GM12878 (cell line): ENCODE results near the gene UAP1L1. TPM values are rescaled to one million over a fixed set of nuclear protein-coding genes. Genes with fewer than 3 reads are reported as not detected.

Source experiments
- ATAC-seq: fragments of 200-7000 bp; cut with Tn5 transposase; 3 replicates; pipeline ENCODE4 v1.9.1; 2020; ENCODE audit warnings: mild to moderate bottlenecking, moderate library complexity
- BruUV-seq: library from RNA; stranded (reverse); fragments of 400-500 nt; replicated peaks from 2 replicates; lab custom pipeline; 2021; lab: Mats Ljungman, UMichigan
- CTCF ChIA-PET: fragments of 300-600 bp; sonication (Branson Sonifier 250); formaldehyde crosslinking; extraction: SDS; loops from one replicate; lab custom pipeline; 2021; ENCODE audit warnings: inconsistent platforms; lab: Yijun Ruan, JAX
- POLR2A ChIA-PET: fragments of 350-600 bp; formaldehyde crosslinking; extraction: SDS; loops from one replicate; lab custom pipeline; 2021; ENCODE audit warnings: inconsistent platforms; lab: Charles Lee
- RAD21 ChIA-PET: fragments of 300-600 bp; sonication (Branson Sonifier 250); formaldehyde crosslinking; loops from one replicate; lab custom pipeline; 2023; ENCODE audit warnings: antibody characterized with exemption; ENCODE audit not compliant: unreplicated experiment; lab: Charles Lee
- SMC1A ChIA-PET: fragments of 300-600 bp; sonication (Branson Sonifier 250); formaldehyde crosslinking; loops from one replicate; lab custom pipeline; 2023; ENCODE audit not compliant: unreplicated experiment, uncharacterized antibody; lab: Charles Lee
- DNase-seq: peaks from one replicate; pipeline ENCODE4 v3.0.0-alpha.2; 2011; ENCODE audit warnings: low read depth, low spot score
- FAIRE-seq: peaks from 3 replicates; lab custom pipeline; 2011; peaks lifted over from hg19 to GRCh38; lab: Jason Lieb, UNC
- H2AFZ ChIP-seq: 2 replicates; pipeline ENCODE4 v1.6.0; 2011; ENCODE audit warnings: low read depth, low read length, control low read depth; ENCODE audit not compliant: control insufficient read depth
- H3K27ac ChIP-seq: 2 replicates; pipeline ENCODE4 v1.5.1; 2011; ENCODE audit warnings: control low read depth; ENCODE audit not compliant: control insufficient read depth, insufficient read depth
- H3K27me3 ChIP-seq, 2 experiments: replicated peaks in 1 of 2; 2 replicates each; pipeline versions ENCODE4 v1.6.0 to v1.6.1; 2011; ENCODE audit warnings: low read length in 1 of 2; ENCODE audit not compliant: control insufficient read depth in 2 of 2, insufficient read depth in 2 of 2
- H3K36me3 ChIP-seq, 2 experiments: 2 replicates each; pipeline ENCODE4 v1.5.1; 2011; ENCODE audit warnings: low read length in 1 of 2; ENCODE audit not compliant: control insufficient read depth in 2 of 2, insufficient read depth in 2 of 2
- H3K4me1 ChIP-seq: 2 replicates; pipeline ENCODE4 v1.6.1; 2011; ENCODE audit warnings: mild to moderate bottlenecking, low read length, moderate library complexity, mixed read lengths; ENCODE audit not compliant: control insufficient read depth, insufficient read depth
- H3K4me2 ChIP-seq: 2 replicates; pipeline ENCODE4 v1.6.0; 2011; ENCODE audit warnings: control low read depth; ENCODE audit not compliant: control insufficient read depth, insufficient read depth
- H3K4me3 ChIP-seq: fragments of 200-600 bp; sonication (generic); 2 replicates; pipeline ENCODE4 v1.5.1; 2016
- H3K79me2 ChIP-seq: 2 replicates; pipeline ENCODE4 v1.6.0; 2011; ENCODE audit warnings: low read length; ENCODE audit not compliant: control insufficient read depth, insufficient read depth
- H3K9ac ChIP-seq: 2 replicates; pipeline ENCODE4 v1.8.0; 2011; ENCODE audit warnings: low read length, control low read depth, mixed read lengths; ENCODE audit not compliant: control insufficient read depth, insufficient read depth
- H3K9me3 ChIP-seq: replicated peaks from 3 replicates; pipeline ENCODE4 v1.5.1; 2011; ENCODE audit warnings: mild to moderate bottlenecking, low read length; ENCODE audit not compliant: control insufficient read depth, insufficient read depth
- H4K20me1 ChIP-seq: 2 replicates; pipeline ENCODE4 v1.6.0; 2011; ENCODE audit not compliant: control insufficient read depth, insufficient read depth
- CHD1 ChIP-seq: IDR thresholded peaks from 2 replicates; pipeline ENCODE4 v1.6.1; 2012; ENCODE audit warnings: low read depth, low read length, improper control_type of control experiment
- EGR1 ChIP-seq, 2 experiments: IDR thresholded peaks; 1 replicate in 1 of 2; 2 replicates in 1 of 2; pipeline ENCODE4 v1.6.1; 2011 to 2012; ENCODE audit warnings: low read depth in 2 of 2, low read length in 2 of 2, borderline replicate concordance in 1 of 2, mild to moderate bottlenecking in 1 of 2, moderate library complexity in 1 of 2
- NR2C1 ChIP-seq: fragments of 450-650 bp; IDR thresholded peaks from 2 replicates; pipeline ENCODE4 v1.6.1; 2017; ENCODE audit warnings: antibody characterized with exemption, mild to moderate bottlenecking, moderate library complexity
- RB1 ChIP-seq: fragments of 450-650 bp; formaldehyde crosslinking; IDR thresholded peaks from 2 replicates; pipeline ENCODE4 v1.6.1; 2017; ENCODE audit warnings: mild to moderate bottlenecking, borderline replicate concordance
- RFX5 ChIP-seq: IDR thresholded peaks from 2 replicates; pipeline ENCODE4 v1.6.1; 2011; ENCODE audit warnings: low read depth, low read length, improper control_type of control experiment
- SMAD1 ChIP-seq: fragments of 450-650 bp; IDR thresholded peaks from 2 replicates; pipeline ENCODE4 v1.6.1; 2018; ENCODE audit warnings: mild to moderate bottlenecking, low read depth; ENCODE audit not compliant: partially characterized antibody
- WGBS: methylation state at CpG from one replicate; pipeline ENCODE4 v1.1.6; 2016; ENCODE audit warnings: low lambda C conversion rate; ENCODE audit not compliant: insufficient replicate concordance, insufficient coverage; ENCODE audit errors: missing lambda C conversion rate; 5-methylcytosine and 5-hydroxymethylcytosine counted together
- in situ Hi-C: fragments of 300-500 bp; cut with MboI; formaldehyde crosslinking; loops from 9 replicates; pipeline ENCODE4 v1.14.3; 2018; ENCODE audit warnings: mixed read lengths
- intact Hi-C: fragments of 100-400 bp; cut with micrococcal nuclease; formaldehyde crosslinking; loops from one replicate; pipeline ENCODE4 v1.14.2; 2022; ENCODE audit not compliant: unreplicated experiment
- polyA plus RNA-seq, 11 experiments: library from polyadenylated mRNA; depleted of rRNA in 4 of 11; unstranded in 6 of 11; stranded (reverse) in 5 of 11; fragments of >200 nt; fragmentation: Nextera tagmentation in 4 of 11; fragmentation: Illumina TruSeq in 1 of 11; extraction: Ambion mirVana in 4 of 11; extraction: Trizol in 1 of 11; gene quantifications; 1 replicate in 1 of 11; 2 replicates in 10 of 11; pipeline versions ENCODE4 v1.2.1 to v1.2.3, GENCODE V29; 2011 to 2016; ENCODE audit warnings: inconsistent platforms in 2 of 11, missing spikeins in 2 of 11, low read depth in 1 of 11
- total RNA-seq, 4 experiments: library from RNA; depleted of rRNA in 3 of 4; stranded (reverse); fragments of >200 nt in 3 of 4; fragmentation: Illumina TruSeq in 1 of 4; extraction: Trizol in 1 of 4; gene quantifications; 2 replicates each; pipeline versions ENCODE4 v1.2.1 to v1.2.3, GENCODE V29; 2013 to 2021

The UAP1L1 gene
- total and polyA plus RNA-seq, 10 of the 15 experiments (the other 5 are each of a cell fraction or from before 2014, with no cell fraction given): 0.29 to 15.7 (median 5.8) TPM

GRCh38 chr9:137038916-137039315 is 38.4 kb upstream of the UAP1L1 start:
- FAIRE-seq (no peak), DNase-seq (no peak), ATAC-seq (no peak)
- RAD21 ChIA-PET: interaction anchor here (1.8 kb wide), 1 partner anchor 91 kb away, joined by 6 read pairs; no protein-coding TSS in a partner anchor
- Histone ChIP-seq H2AFZ (no peak overlapping the region), H3K9me3 (no peaks in the 10 kb centered on the region), H3K36me3 (no peaks in the 10 kb centered on the region), H3K4me2 (no peak overlapping the region), H3K27me3 (peaks cover 2 to 5% of the 10 kb centered on the region in 2 experiments; a peak in 2 of 4 replicates), H3K4me1 (peaks cover 10% of the 10 kb centered on the region), H4K20me1 (no peaks in the 10 kb centered on the region), H3K9ac (no peak overlapping the region), H3K4me3 (no peak overlapping the region), H3K79me2 (no peaks in the 10 kb centered on the region), H3K27ac (no peak overlapping the region)
- no peak for TF ChIP-seq RB1
- no peak for TF ChIP-seq RFX5
- TF ChIP-seq EGR1 (IDR thresholded peaks at IDR 0.05; ENCODE audit: borderline replicate concordance in 1 of 2, low read depth in 2 of 2, low read length in 2 of 2): no peak
- TF ChIP-seq SMAD1: no peak
- TF ChIP-seq NR2C1: no peak
- no peak for TF ChIP-seq CHD1
- CTCF ChIA-PET: interaction anchor here (1.0 to 2.2 kb wide), 3 partner anchors 9 to 91 kb away, joined by 3 to 9 read pairs (median 5); no protein-coding TSS in a partner anchor
- POLR2A ChIA-PET: no interaction called here
- in situ Hi-C loops (loop anchor here (5.0 kb wide), 2 partner anchors 92 to 242 kb away; partner anchors contain the start of genes C8G and CCDC183), intact Hi-C loops (loop anchor here (5.0 kb wide), 1 partner anchor 192 kb away; the partner anchor contains the start of gene PHPT1)
- SMC1A ChIA-PET: no interaction called here
- WGBS: 22% methylated on average over 9 of the region's 9 CpGs
- BruUV-seq: no TSS peak
